ENCODE data around the gene GRID1.

Gene GRID1

GRCh38 chr10:86253091-86254072 is 113.2 kb downstream of the GRID1 start:
- H3K4me3 ChIP-seq (ENCODE audit: low read length), result no peak overlapping the region
- DNase-seq (ENCODE audit: low read depth), result no peak
- TF ChIP-seq CTCF (IDR thresholded peaks at IDR 0.05; ENCODE audit: insufficient read depth, low read depth, low read length, missing control alignments), result no peak

GRCh38 chr10:86252556-86252955 is 114.0 kb downstream of the GRID1 start:
- no peak for DNase-seq (ENCODE audit: low read depth)
- no peak for TF ChIP-seq CTCF (IDR thresholded peaks at IDR 0.05; ENCODE audit: insufficient read depth, low read depth, low read length, missing control alignments)
- H3K4me3 ChIP-seq (ENCODE audit: low read length), result no peak overlapping the region

- no peak overlapping the region for H3K4me3 ChIP-seq (ENCODE audit: low read length)
- DNase-seq (ENCODE audit: low read depth), result no peak
- TF ChIP-seq CTCF (IDR thresholded peaks at IDR 0.05; ENCODE audit: insufficient read depth, low read depth, low read length, missing control alignments), result no peak
These were observed 114.5 kb downstream of the GRID1 start for GRCh38 chr10:86252079-86252478.

GRCh38 chr10:86251426-86251825 is 115.2 kb downstream of the GRID1 start:
- no peak overlapping the region for H3K4me3 ChIP-seq (ENCODE audit: low read length)
- TF ChIP-seq CTCF (IDR thresholded peaks at IDR 0.05; ENCODE audit: insufficient read depth, low read depth, low read length, missing control alignments), result no peak
- no peak for DNase-seq (ENCODE audit: low read depth)

- DNase-seq (ENCODE audit: low read depth), result no peak
- TF ChIP-seq CTCF (IDR thresholded peaks at IDR 0.05; ENCODE audit: insufficient read depth, low read depth, low read length, missing control alignments), result no peak
- H3K4me3 ChIP-seq (ENCODE audit: low read length), result no peak overlapping the region
These were observed 116.2 kb downstream of the GRID1 start for GRCh38 chr10:86250399-86250798.

GRCh38 chr10:86249794-86250193 is 116.8 kb downstream of the GRID1 start:
- no peak for TF ChIP-seq CTCF (IDR thresholded peaks at IDR 0.05; ENCODE audit: insufficient read depth, low read depth, low read length, missing control alignments)
- no peak overlapping the region for H3K4me3 ChIP-seq (ENCODE audit: low read length)
- DNase-seq (ENCODE audit: low read depth), result no peak
